Body of pancreas (tissue), 4 donors: Measurements from ENCODE around the gene RAB10. TPM values are rescaled to one million over a fixed set of nuclear protein-coding genes. Genes with fewer than 3 reads are reported as not detected.

Experiments
- ATAC-seq: fragments of 150-250 bp; one replicate; pipeline ENCODE4 v1.9.1; 2016
- DNase-seq, 4 donors: peaks; one replicate each; pipeline ENCODE4 v3.0.0-alpha.2; 2019
- H3K27ac ChIP-seq, 4 donors: fragments of 200-600 bp; sonication (generic); 1 replicate in 3 of 4; 2 replicates in 1 of 4; pipeline versions ENCODE4 v1.5.1 to v1.6.1; 2016 to 2019; ENCODE audit warnings: mild to moderate bottlenecking in 1 of 4, mixed read lengths in 1 of 4, moderate library complexity in 1 of 4
- H3K27me3 ChIP-seq, 2 donors: fragments of 200-600 bp; sonication (generic); one replicate each; pipeline ENCODE4 v1.6.0; 2016; ENCODE audit warnings: mild to moderate bottlenecking in 1 of 2
- H3K36me3 ChIP-seq, 2 donors: fragments of 200-600 bp; sonication (generic); replicated peaks in 1 of 2; 2 replicates each; pipeline ENCODE4 v1.5.1; 2016; ENCODE audit warnings: low read depth in 2 of 2; ENCODE audit not compliant: insufficient read depth in 1 of 2
- H3K4me1 ChIP-seq: fragments of 200-600 bp; sonication (generic); one replicate; pipeline ENCODE4 v1.6.0; 2016
- H3K4me3 ChIP-seq, 2 donors: fragments of 200-600 bp; sonication (generic); 1 replicate in 1 of 2; 2 replicates in 1 of 2; pipeline ENCODE4 v1.5.1; 2016 to 2019
- H3K9me3 ChIP-seq, 3 donors: fragments of 200-600 bp; sonication (generic); 1 replicate in 2 of 3; 2 replicates in 1 of 3; pipeline ENCODE4 v1.5.1; 2016
- POLR2A ChIP-seq, 3 donors: fragments of 450-650 bp; IDR thresholded peaks; one replicate each; pipeline ENCODE4 v1.6.1; 2016; ENCODE audit warnings: antibody characterized with exemption in 3 of 3, mild to moderate bottlenecking in 2 of 3
- WGBS, 2 donors: methylation state at CpG; one replicate each; pipeline ENCODE4 v1.1.5; 2017; 5-methylcytosine and 5-hydroxymethylcytosine counted together
- intact Hi-C: fragments of 100-400 bp; cut with DNase I; formaldehyde crosslinking; loops from one replicate; pipeline ENCODE4 v1.15.1; 2023
- total RNA-seq, 2 donors: library from RNA; depleted of rRNA; stranded (reverse); fragments of >200 nt; gene quantifications; one replicate each; pipeline ENCODE4 v1.1.0, GENCODE V29; 2016
- TF ChIP-seq, protein P1 (sequence below), 7 experiments: fragments of 450-650 bp in 4 of 7; fragments of 200-600 bp in 3 of 7; sonication (generic) in 3 of 7; IDR thresholded peaks; one replicate each; pipeline ENCODE4 v1.5.1; 2016 to 2019; ENCODE audit warnings: antibody characterized with exemption in 7 of 7

Gene RAB10
- total RNA-seq, 2 donors from 2014 or later: 41.5 to 115 TPM

DNA sequence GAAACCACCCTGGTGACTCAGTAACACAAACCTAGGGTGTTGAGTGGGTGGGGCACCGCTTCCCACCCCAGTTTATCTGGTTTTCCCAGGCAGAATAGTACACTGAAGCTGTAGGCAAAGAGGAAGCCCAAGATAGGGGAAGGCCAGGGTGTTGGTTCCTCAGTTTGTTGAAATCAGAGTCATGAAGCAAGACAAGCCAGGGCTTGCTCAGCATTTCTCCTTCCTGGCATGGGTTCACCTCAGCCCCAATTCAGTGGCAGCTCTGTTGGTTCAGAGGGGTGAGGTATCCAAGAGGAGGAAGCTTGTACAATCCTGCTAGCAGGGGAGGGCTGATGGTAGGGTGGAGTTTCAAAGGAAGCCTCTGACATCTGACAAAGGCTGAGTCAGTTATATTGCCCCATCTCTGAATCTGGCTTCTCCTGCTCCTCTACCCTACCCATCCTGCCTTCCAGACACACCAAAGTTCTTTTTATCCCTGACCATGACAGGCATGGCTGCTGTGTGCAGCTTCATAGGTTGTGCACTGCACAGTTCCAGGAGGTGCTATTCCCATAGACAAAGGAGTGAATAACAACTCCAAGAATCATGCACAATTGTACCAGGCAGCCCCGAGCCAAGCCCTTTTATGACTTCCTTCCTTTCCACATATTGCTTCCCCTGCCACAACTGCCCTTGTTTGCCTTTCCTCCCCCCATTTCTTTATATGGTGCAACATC lies 24.9 kb upstream of the RAB10 start:
- Histone ChIP-seq H3K4me3 (no peak overlapping the region), H3K27ac (no peak overlapping the region), H3K4me1 (peaks cover 21% of the 10 kb centered on the region), H3K36me3 (no peaks in the 10 kb centered on the region), H3K27me3 (no peaks in the 10 kb centered on the region), H3K9me3 (no peaks in the 10 kb centered on the region)
- TF ChIP-seq POLR2A (IDR thresholded peaks at IDR 0.05): no peak
- TF ChIP-seq, protein P1, sequence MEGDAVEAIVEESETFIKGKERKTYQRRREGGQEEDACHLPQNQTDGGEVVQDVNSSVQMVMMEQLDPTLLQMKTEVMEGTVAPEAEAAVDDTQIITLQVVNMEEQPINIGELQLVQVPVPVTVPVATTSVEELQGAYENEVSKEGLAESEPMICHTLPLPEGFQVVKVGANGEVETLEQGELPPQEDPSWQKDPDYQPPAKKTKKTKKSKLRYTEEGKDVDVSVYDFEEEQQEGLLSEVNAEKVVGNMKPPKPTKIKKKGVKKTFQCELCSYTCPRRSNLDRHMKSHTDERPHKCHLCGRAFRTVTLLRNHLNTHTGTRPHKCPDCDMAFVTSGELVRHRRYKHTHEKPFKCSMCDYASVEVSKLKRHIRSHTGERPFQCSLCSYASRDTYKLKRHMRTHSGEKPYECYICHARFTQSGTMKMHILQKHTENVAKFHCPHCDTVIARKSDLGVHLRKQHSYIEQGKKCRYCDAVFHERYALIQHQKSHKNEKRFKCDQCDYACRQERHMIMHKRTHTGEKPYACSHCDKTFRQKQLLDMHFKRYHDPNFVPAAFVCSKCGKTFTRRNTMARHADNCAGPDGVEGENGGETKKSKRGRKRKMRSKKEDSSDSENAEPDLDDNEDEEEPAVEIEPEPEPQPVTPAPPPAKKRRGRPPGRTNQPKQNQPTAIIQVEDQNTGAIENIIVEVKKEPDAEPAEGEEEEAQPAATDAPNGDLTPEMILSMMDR (IDR thresholded peaks at IDR 0.05): no peak
- WGBS, 2 donors: 63 to 90% methylated on average over 2 of the region's 2 CpGs
- intact Hi-C loops: no loop called here
- ATAC-seq: no peak
- DNase-seq: peak in 2 of 4 donors; percentile 25 to 78

DNA sequence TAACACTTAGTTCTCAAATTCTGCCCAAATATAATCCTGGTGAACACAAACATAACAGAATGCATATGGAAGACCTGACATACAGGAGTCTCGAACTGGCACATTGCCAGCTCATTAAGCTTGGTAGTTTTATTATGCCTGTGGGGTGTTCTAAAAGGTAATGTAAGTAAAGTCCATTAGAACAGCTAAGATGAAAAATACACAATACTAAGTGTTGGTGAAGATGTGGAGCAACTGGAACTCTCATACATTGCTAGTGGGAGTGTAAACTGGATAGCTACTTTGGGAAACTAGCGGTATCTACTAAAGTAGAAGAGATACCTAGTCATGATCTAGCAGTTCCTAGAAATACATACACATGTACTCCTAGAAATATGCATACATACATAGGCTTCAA lies 24.3 kb upstream of the RAB10 start:
- Histone ChIP-seq H3K4me1 (peaks cover 21% of the 10 kb centered on the region), H3K27ac (no peak overlapping the region), H3K27me3 (no peaks in the 10 kb centered on the region), H3K36me3 (no peaks in the 10 kb centered on the region), H3K4me3 (no peak overlapping the region), H3K9me3 (no peaks in the 10 kb centered on the region)
- no peak for ATAC-seq
- 67 to 77% methylated on average over 2 of the region's 2 CpGs for WGBS, 2 donors
- TF ChIP-seq POLR2A (IDR thresholded peaks at IDR 0.05): no peak
- TF ChIP-seq, protein P1 (IDR thresholded peaks at IDR 0.05): no peak
- DNase-seq: no peak
- intact Hi-C loops: no loop called here

DNA sequence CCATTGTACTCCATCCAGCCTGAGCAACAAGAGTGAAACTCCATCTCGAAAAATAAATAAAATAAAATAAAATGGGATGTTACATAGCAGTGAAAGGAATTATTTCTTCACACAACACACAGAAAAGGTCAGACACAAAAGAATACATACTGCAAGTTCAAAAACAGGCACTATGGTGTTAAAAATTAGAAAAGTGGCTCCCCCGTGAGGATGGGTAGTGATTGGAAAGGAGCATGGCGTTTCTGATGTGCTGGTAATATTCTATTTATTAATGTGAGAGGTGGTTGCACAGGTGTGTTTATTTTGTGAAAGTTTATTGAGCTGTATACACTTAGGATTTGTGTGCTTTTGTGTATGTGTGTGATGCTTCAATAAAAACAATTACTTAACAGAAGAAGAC lies 22.9 kb upstream of the RAB10 start:
- H3K27me3 ChIP-seq: no peaks in the 10 kb centered on the region
- H3K9me3 ChIP-seq: no peaks in the 10 kb centered on the region

DNA sequence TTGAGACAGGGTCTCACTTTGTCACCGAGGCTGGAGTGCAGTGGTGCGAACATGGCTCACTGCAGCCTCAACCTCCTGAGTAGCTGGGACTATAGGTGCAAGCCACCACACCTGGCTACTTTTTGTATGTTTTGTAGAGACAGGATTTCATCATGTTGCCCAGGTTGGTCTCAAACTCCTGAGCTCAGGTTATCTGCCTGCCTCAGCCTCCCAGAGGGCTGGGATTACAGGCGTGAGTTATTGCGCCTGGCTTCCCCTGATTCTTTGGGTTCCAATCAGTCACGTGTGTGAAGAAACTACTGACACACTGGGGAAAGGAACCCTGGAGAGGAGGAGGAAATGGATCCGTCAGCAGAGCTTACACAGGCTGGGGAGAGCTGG lies 22.3 kb upstream of the RAB10 start:
- DNase-seq: peak in 1 of 4 donors; percentile 33
- intact Hi-C loops: no loop called here
- Histone ChIP-seq H3K27me3 (no peaks in the 10 kb centered on the region), H3K27ac (peak overlapping the region; percentile 58 to 80 (median 66)), H3K4me1 (peaks cover 21% of the 10 kb centered on the region), H3K9me3 (no peaks in the 10 kb centered on the region), H3K4me3 (no peak overlapping the region), H3K36me3 (no peaks in the 10 kb centered on the region)
- ATAC-seq: peak; percentile 59
- TF ChIP-seq, protein P1 (IDR thresholded peaks at IDR 0.05): no peak
- peak in 1 of 3 donors; percentile 20 for TF ChIP-seq POLR2A (IDR thresholded peaks at IDR 0.05)
- 54 to 67% methylated on average over 6 of the region's 6 CpGs for WGBS, 2 donors

More for the DNA sequence above, 22.9 kb upstream of the RAB10 start:
- Histone ChIP-seq H3K4me3 (no peak overlapping the region), H3K4me1 (peaks cover 21% of the 10 kb centered on the region), H3K36me3 (no peaks in the 10 kb centered on the region), H3K27ac (no peak overlapping the region)
- TF ChIP-seq POLR2A (IDR thresholded peaks at IDR 0.05): no peak
- TF ChIP-seq, protein P1 (IDR thresholded peaks at IDR 0.05): no peak
- DNase-seq (no peak), ATAC-seq (no peak)
- WGBS, 2 donors: 65 to 66% methylated on average over 3 of the region's 3 CpGs
- intact Hi-C loops: no loop called here
